PC-9 (cell line): ENCODE data around the gene PAK4. TPM values are rescaled to one million over a fixed set of nuclear protein-coding genes. Genes with fewer than 3 reads are reported as not detected.

Experiments
- BruUV-seq: library from RNA; stranded (reverse); fragments of 400-500 nt; replicated peaks from 2 replicates; lab custom pipeline; 2021; lab: Mats Ljungman, UMichigan
- CTCF ChIA-PET: fragments of 300-600 bp; sonication (Branson Sonifier 250); formaldehyde crosslinking; loops from one replicate; lab custom pipeline; 2022; ENCODE audit warnings: antibody characterized with exemption; lab: Charles Lee
- POLR2A ChIA-PET: fragments of 300-600 bp; sonication (Branson Sonifier 250); formaldehyde crosslinking; loops from one replicate; lab custom pipeline; 2022; ENCODE audit warnings: antibody characterized with exemption; ENCODE audit not compliant: unreplicated experiment; lab: Charles Lee
- DNase-seq, 2 experiments: peaks; one replicate each; pipeline versions ENCODE4 v3.0.0 to v3.0.0-alpha.2; 2015 to 2022; ENCODE audit warnings: mixed read lengths in 1 of 2
- H2AFZ ChIP-seq: fragments of 200-600 bp; sonication (generic); 2 replicates; pipeline ENCODE4 v1.8.1; 2017; ENCODE audit warnings: antibody characterized with exemption
- H3F3A ChIP-seq: fragments of 200-600 bp; sonication (generic); 2 replicates; pipeline ENCODE4 v1.8.1; 2017; ENCODE audit warnings: antibody characterized with exemption, mild to moderate bottlenecking, low read depth; ENCODE audit not compliant: insufficient read depth
- H3K27ac ChIP-seq: fragments of 200-600 bp; sonication (generic); 2 replicates; pipeline ENCODE4 v1.6.1; 2016; ENCODE audit warnings: mixed run types
- H3K27me3 ChIP-seq: fragments of 200-600 bp; sonication (generic); 2 replicates; pipeline ENCODE4 v1.6.1; 2016; ENCODE audit warnings: low read depth, mixed run types; ENCODE audit not compliant: insufficient read depth
- H3K36me3 ChIP-seq: fragments of 200-600 bp; sonication (generic); 2 replicates; pipeline ENCODE4 v1.6.1; 2016; ENCODE audit warnings: low read depth, mixed run types
- H3K4me1 ChIP-seq: fragments of 200-600 bp; sonication (generic); replicated peaks from 2 replicates; pipeline ENCODE4 v1.6.1; 2016; ENCODE audit warnings: mixed run types; ENCODE audit not compliant: insufficient read depth
- H3K4me2 ChIP-seq: fragments of 200-600 bp; sonication (generic); 2 replicates; pipeline ENCODE4 v1.6.1; 2017; ENCODE audit warnings: mixed run types
- H3K4me3 ChIP-seq: fragments of 200-600 bp; sonication (generic); 2 replicates; pipeline ENCODE4 v1.6.1; 2016; ENCODE audit warnings: mixed run types
- H3K79me2 ChIP-seq: fragments of 200-600 bp; sonication (generic); 2 replicates; pipeline ENCODE4 v1.6.1; 2017; ENCODE audit warnings: low read depth, mixed run types
- H3K9me2 ChIP-seq: fragments of 200-600 bp; sonication (generic); 2 replicates; pipeline ENCODE4 v1.8.1; 2017; ENCODE audit warnings: mild to moderate bottlenecking; ENCODE audit not compliant: insufficient read depth
- H3K9me3 ChIP-seq: fragments of 200-600 bp; sonication (generic); 2 replicates; pipeline ENCODE4 v1.8.1; 2016; ENCODE audit warnings: low read depth; ENCODE audit not compliant: insufficient read depth
- H4K20me1 ChIP-seq: fragments of 200-600 bp; sonication (generic); 2 replicates; pipeline ENCODE4 v1.8.1; 2017; ENCODE audit not compliant: insufficient read depth
- CTCF ChIP-seq: fragments of 200-600 bp; sonication (generic); conservative IDR thresholded peaks from 2 replicates; pipeline ENCODE4 v1.6.1; 2017; ENCODE audit warnings: mixed run types, antibody characterized with exemption, mild to moderate bottlenecking, moderate library complexity
- EZH2 ChIP-seq: fragments of 200-600 bp; sonication (generic); IDR thresholded peaks from 2 replicates; pipeline ENCODE4 v1.8.0; 2017; ENCODE audit warnings: antibody characterized with exemption, low read depth
- intact Hi-C: fragments of 100-400 bp; cut with micrococcal nuclease; formaldehyde crosslinking; loops from one replicate; pipeline ENCODE4 v1.10.0; 2022; ENCODE audit not compliant: unreplicated experiment
- total RNA-seq: library from RNA; stranded (reverse); gene quantifications from 2 replicates; pipeline ENCODE4 v1.2.3, GENCODE V29; 2021

The PAK4 gene
- total RNA-seq, 1 experiment from 2014 or later, result 77.8 TPM

DNA sequence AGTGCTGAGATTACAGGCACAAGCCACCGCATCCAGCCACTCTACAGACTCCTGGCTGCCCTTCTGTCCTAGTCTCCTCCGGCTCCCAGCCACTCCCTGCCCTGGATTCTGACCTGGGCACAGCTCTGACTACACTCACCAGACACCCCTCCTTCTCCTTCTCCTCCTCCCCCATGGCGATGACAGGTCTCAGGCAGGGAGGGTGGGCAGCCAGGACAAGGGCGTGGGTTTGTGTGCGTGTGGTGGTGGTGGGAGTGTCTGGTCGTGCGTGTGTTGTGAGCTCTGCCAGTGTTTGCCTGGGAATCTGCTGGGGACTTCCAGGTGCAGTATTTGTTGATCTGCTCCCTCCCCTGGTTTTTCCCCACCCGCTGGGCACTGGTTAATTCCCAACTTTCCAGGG lies 68.2 kb downstream of the PAK4 start:
- Histone ChIP-seq H3K4me2 (peak overlapping the region; percentile 36), H3K9me2 (no peaks in the 10 kb centered on the region), H3K9me3 (no peaks in the 10 kb centered on the region), H4K20me1 (no peaks in the 10 kb centered on the region), H3K4me1 (peaks cover 55% of the 10 kb centered on the region), H3K27me3 (no peaks in the 10 kb centered on the region), H3K4me3 (no peak overlapping the region), H3K27ac (no peak overlapping the region), H3F3A (peaks cover 40% of the 10 kb centered on the region), H2AFZ (no peak overlapping the region), H3K79me2 (no peaks in the 10 kb centered on the region), H3K36me3 (no peaks in the 10 kb centered on the region)
- intact Hi-C loops, result no loop called here
- BruUV-seq, result no TSS peak
- peak in 1 of 2 experiments; percentile 18 for DNase-seq
- TF ChIP-seq CTCF, result no peak
- no peak for TF ChIP-seq EZH2
- ChIA-PET POLR2A (no interaction called here), CTCF (no interaction called here)

GRCh38 chr19:39194832-39195542 lies 69.4 kb downstream of the PAK4 start:
- Histone ChIP-seq H3K79me2 (no peaks in the 10 kb centered on the region), H3K27me3 (no peaks in the 10 kb centered on the region), H3K4me3 (peak overlapping the region; percentile 47; the same call in 1 of the 2 replicates), H3K36me3 (no peaks in the 10 kb centered on the region), H3K4me1 (peaks cover 56% of the 10 kb centered on the region), H3K9me2 (no peaks in the 10 kb centered on the region), H4K20me1 (no peaks in the 10 kb centered on the region), H3K27ac (peak overlapping the region; percentile 65), H3K9me3 (no peaks in the 10 kb centered on the region), H3K4me2 (peak overlapping the region; percentile 73), H3F3A (peaks cover 41% of the 10 kb centered on the region), H2AFZ (no peak overlapping the region)
- TF ChIP-seq CTCF, result no peak
- no peak for TF ChIP-seq EZH2
- CTCF ChIA-PET, result interaction anchor here (0.6 to 1.0 kb wide), 2 partner anchors 56 to 73 kb away, joined by 3 to 4 read pairs; no protein-coding TSS in a partner anchor
- POLR2A ChIA-PET, result interaction anchor here (0.7 kb wide), 1 partner anchor 233 kb away, joined by 4 read pairs; no protein-coding TSS in a partner anchor
- intact Hi-C loops, result no loop called here
- peak; percentile 32 to 61 for DNase-seq
- no TSS peak for BruUV-seq

DNA sequence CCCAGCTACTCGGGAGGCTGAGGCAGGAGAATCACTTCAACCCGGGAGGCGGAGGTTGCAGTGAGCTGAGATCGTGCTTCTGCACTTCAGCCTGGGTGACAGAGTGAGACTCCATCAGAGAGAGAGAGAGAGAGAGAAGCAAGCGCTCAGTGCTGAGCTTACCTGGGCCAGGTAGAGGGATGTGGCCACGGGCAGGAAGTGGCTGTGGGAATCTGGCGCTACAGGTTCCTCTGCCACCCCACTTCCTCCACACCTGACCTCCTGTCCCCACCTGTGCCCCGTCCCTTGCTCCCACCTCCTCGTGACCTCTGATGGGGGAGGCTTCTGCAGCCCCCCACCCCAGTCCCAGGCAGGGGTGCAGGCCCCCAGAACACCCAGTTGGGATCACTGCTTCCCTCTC lies 70.2 kb downstream of the PAK4 start:
- peak overlapping the region; percentile 73 for H3K4me2 ChIP-seq
- H3K27ac ChIP-seq, result peak overlapping the region; percentile 65
- POLR2A ChIA-PET, result interaction anchor here (0.7 kb wide), 1 partner anchor 234 kb away, joined by 4 read pairs; no protein-coding TSS in a partner anchor
- peak overlapping the region; percentile 47 for H2AFZ ChIP-seq
- peaks cover 38% of the 10 kb centered on the region for H3F3A ChIP-seq
- peaks cover 56% of the 10 kb centered on the region for H3K4me1 ChIP-seq
- no peaks in the 10 kb centered on the region for H4K20me1 ChIP-seq
- BruUV-seq, result no TSS peak
- peak; percentile 59 to 78 for DNase-seq
- intact Hi-C loops, result loop anchor here (2.0 kb wide), 1 partner anchor 73 kb away; no protein-coding TSS in a partner anchor
- no peaks in the 10 kb centered on the region for H3K79me2 ChIP-seq
- no peaks in the 10 kb centered on the region for H3K36me3 ChIP-seq
- H3K27me3 ChIP-seq, result no peaks in the 10 kb centered on the region
- no peaks in the 10 kb centered on the region for H3K9me2 ChIP-seq
- no peaks in the 10 kb centered on the region for H3K9me3 ChIP-seq
- TF ChIP-seq EZH2, result no peak
- TF ChIP-seq CTCF, result no peak
- H3K4me3 ChIP-seq, result peak overlapping the region; percentile 47; the same call in 1 of the 2 replicates
- CTCF ChIA-PET, result interaction anchor here (0.6 to 1.0 kb wide), 2 partner anchors 73 to 216 kb away, joined by 3 read pairs; partner anchors contain the start of gene PLEKHG2
